CD8-positive, alpha-beta memory T cell (primary cell): Measurements from ENCODE around the gene TBC1D2. TPM values are rescaled to one million over a fixed set of nuclear protein-coding genes. Genes with fewer than 3 reads are reported as not detected.
A peak's percentile ranks its signal among the peaks of the same experiment; 100 is the strongest.

Experiments
- CTCF ChIA-PET: fragments of 350-600 bp; sonication (Branson Sonifier 250); formaldehyde crosslinking; loops from one replicate; lab custom pipeline; 2021; ENCODE audit warnings: antibody characterized with exemption; lab: Charles Lee
- POLR2A ChIA-PET: fragments of 350-600 bp; sonication (Branson Sonifier 250); formaldehyde crosslinking; loops from one replicate; lab custom pipeline; 2021; ENCODE audit warnings: antibody characterized with exemption; lab: Charles Lee
- DNase-seq, 5 donors: peaks; one replicate each; pipeline versions ENCODE4 v3.0.0 to v3.0.0-alpha.2; 2020 to 2022; ENCODE audit warnings: mixed read lengths in 1 of 5
- H3K27ac ChIP-seq: one replicate; pipeline ENCODE4 v1.7.0; 2013; ENCODE audit warnings: low read depth, mild to moderate bottlenecking, low read length, moderate library complexity
- H3K27me3 ChIP-seq: 2 replicates; pipeline ENCODE4 v1.7.0; 2013; ENCODE audit warnings: low read length, mild to moderate bottlenecking; ENCODE audit not compliant: insufficient read depth, poor library complexity, severe bottlenecking
- H3K36me3 ChIP-seq: 2 replicates; pipeline ENCODE4 v1.7.0; 2013; ENCODE audit warnings: mild to moderate bottlenecking, low read length, moderate library complexity; ENCODE audit not compliant: insufficient read depth
- H3K4me1 ChIP-seq: 2 replicates; pipeline ENCODE4 v1.7.0; 2013; ENCODE audit warnings: mild to moderate bottlenecking, low read length, moderate library complexity; ENCODE audit not compliant: insufficient read depth
- H3K4me3 ChIP-seq: 2 replicates; pipeline ENCODE4 v1.7.0; 2013; ENCODE audit warnings: mild to moderate bottlenecking, low read length
- H3K9me3 ChIP-seq: 2 replicates; pipeline ENCODE4 v1.7.0; 2013; ENCODE audit warnings: mild to moderate bottlenecking, low read length
- H3K27ac Mint-ChIP-seq, 8 donors: one replicate each; pipeline ENCODE4 v1.8.0; 2020 to 2021; ENCODE audit warnings: mixed read lengths in 8 of 8, mild to moderate bottlenecking in 6 of 8, inconsistent platforms in 3 of 8, moderate library complexity in 3 of 8
- H3K27me3 Mint-ChIP-seq, 2 donors: one replicate each; pipeline ENCODE4 v1.8.0; 2020 to 2021; ENCODE audit warnings: mixed read lengths in 2 of 2, mild to moderate bottlenecking in 1 of 2, moderate library complexity in 1 of 2
- H3K36me3 Mint-ChIP-seq, 3 donors: one replicate each; pipeline ENCODE4 v1.8.0; 2020 to 2021; ENCODE audit warnings: mixed read lengths in 3 of 3, inconsistent platforms in 1 of 3, mild to moderate bottlenecking in 1 of 3
- H3K4me1 Mint-ChIP-seq, 3 donors: one replicate each; pipeline ENCODE4 v1.8.0; 2020 to 2021; ENCODE audit warnings: mixed read lengths in 3 of 3, inconsistent platforms in 1 of 3, mild to moderate bottlenecking in 1 of 3
- H3K4me3 Mint-ChIP-seq, 7 donors: one replicate each; pipeline ENCODE4 v1.8.0; 2020 to 2021; ENCODE audit warnings: mixed read lengths in 7 of 7, mild to moderate bottlenecking in 6 of 7, moderate library complexity in 4 of 7, inconsistent platforms in 2 of 7
- H3K9me3 Mint-ChIP-seq, 5 donors: one replicate each; pipeline ENCODE4 v1.8.0; 2020 to 2022; ENCODE audit warnings: mixed read lengths in 5 of 5, mild to moderate bottlenecking in 3 of 5, moderate library complexity in 2 of 5, inconsistent platforms in 1 of 5
- polyA plus RNA-seq: library from polyadenylated mRNA; unstranded; fragments of 300-500 nt; fragmentation: Illumina TruSeq; gene quantifications from one replicate; pipeline ENCODE4 v1.2.3, GENCODE V29; 2021
- total RNA-seq, 2 experiments: library from RNA; stranded (reverse); gene quantifications; one replicate each; pipeline ENCODE4 v1.2.3, GENCODE V29; 2021

The TBC1D2 gene, protein sequence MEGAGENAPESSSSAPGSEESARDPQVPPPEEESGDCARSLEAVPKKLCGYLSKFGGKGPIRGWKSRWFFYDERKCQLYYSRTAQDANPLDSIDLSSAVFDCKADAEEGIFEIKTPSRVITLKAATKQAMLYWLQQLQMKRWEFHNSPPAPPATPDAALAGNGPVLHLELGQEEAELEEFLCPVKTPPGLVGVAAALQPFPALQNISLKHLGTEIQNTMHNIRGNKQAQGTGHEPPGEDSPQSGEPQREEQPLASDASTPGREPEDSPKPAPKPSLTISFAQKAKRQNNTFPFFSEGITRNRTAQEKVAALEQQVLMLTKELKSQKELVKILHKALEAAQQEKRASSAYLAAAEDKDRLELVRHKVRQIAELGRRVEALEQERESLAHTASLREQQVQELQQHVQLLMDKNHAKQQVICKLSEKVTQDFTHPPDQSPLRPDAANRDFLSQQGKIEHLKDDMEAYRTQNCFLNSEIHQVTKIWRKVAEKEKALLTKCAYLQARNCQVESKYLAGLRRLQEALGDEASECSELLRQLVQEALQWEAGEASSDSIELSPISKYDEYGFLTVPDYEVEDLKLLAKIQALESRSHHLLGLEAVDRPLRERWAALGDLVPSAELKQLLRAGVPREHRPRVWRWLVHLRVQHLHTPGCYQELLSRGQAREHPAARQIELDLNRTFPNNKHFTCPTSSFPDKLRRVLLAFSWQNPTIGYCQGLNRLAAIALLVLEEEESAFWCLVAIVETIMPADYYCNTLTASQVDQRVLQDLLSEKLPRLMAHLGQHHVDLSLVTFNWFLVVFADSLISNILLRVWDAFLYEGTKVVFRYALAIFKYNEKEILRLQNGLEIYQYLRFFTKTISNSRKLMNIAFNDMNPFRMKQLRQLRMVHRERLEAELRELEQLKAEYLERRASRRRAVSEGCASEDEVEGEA
- total RNA-seq = 1 to 10 TPM; 3.3 to 4.8 TPM
- polyA plus RNA-seq = 5.6 TPM

DNA sequence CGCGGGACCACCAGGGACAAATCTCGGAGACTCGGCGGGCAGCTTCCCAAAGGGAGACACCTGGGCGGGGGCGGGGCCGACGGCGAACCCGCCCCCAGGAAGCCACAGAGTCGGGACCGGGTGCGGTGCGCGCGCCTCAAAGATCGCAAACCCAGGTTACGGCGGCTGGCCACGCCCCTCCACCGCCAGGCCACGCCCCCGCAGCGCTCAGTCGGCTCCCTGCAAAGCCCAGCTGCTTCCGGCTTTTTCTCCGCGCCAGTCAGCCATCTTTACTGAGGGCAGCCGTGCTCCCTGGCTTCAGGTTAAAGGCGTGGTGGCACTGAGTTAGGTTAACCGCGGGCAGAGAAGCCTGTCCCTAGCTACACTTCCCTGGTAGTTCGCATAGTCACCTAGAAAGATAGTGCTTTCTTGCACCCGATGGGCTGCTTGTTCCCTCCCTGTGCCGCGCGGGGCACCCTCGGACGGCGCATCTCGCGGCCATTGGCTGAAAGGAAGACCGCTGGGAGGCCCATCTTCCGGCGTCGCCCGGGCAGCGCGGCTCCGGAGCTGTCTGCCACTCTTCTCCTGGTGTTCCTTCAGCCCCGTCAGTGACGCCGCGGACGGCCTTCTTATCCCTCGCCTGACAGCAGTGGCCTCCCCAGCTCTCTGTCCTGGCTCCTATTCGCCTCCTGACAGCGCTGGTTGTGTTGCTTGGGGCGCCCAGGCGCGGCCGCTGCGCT is at the start of gene TBC1D2:
Gene TBC1D2, minus strand, starts transcription at position 72 of the 719 bp plus-strand sequence. CDS start 108 bp downstream, outside the sequence.
- Histone ChIP-seq H3K9me3 (no peaks in the 10 kb centered on the region), H3K27me3 (no peaks in the 10 kb centered on the region)
- peak within 1 kb of the TSS; percentile 87 to 98 (median 94) for H3K27ac Mint-ChIP-seq

DNA sequence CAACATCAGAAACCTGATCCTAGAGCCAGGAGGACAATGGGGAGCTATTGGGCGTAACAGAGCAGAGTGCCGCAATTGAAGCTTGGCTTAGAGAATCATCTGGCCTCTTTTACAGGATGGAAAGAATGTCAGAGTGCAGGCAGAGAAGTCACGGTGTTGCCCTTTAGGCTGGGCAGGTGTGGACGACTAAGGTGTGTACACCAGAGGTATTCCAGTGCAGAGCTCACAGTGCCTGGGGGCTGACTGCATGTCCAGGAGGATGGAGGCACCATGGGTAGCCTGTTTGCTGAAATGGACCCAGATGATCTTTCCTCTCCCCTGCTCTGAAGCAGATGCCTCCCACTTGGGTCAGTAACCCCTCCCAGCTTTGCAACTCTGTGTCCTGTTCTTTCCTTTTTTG is 48.9 kb upstream of the TBC1D2 start:
- H3K4me3 Mint-ChIP-seq = no peak overlapping the region
- CTCF ChIA-PET = interaction anchor here (3.7 kb wide), 1 partner anchor 11 kb away, joined by 14 read pairs; no protein-coding TSS in a partner anchor

More for the DNA sequence above, at the start of gene TBC1D2:
- Mint-ChIP-seq H3K27me3 (no peaks in the 10 kb centered on the region), H3K4me1 (peaks cover 30 to 41% (median 38%) of the 10 kb centered on the region in 3 donors), H3K4me3 (peak within 1 kb of the TSS; percentile 84 to 98 (median 91)), H3K36me3 (peaks cover 0 to 17% (median 2%) of the 10 kb centered on the region in 3 donors), H3K9me3 (no peaks in the 10 kb centered on the region)
- Histone ChIP-seq H3K27ac (peak within 1 kb of the TSS; percentile 91), H3K4me3 (peak within 1 kb of the TSS; percentile 99), H3K36me3 (no peaks in the 10 kb centered on the region), H3K4me1 (peaks cover 22% of the 10 kb centered on the region)
- peak; percentile 97 to 98 (median 97) for DNase-seq
- ChIA-PET CTCF (interaction anchor here (0.8 to 3.1 kb wide), 18 partner anchors 8 to 622 kb away, joined by 3 to 18 read pairs (median 6); partner anchors contain the start of genes ANKS6, ANP32B, NANS and NCBP1), POLR2A (interaction anchor here (0.6 to 2.8 kb wide), 23 partner anchors 8 to 868 kb away, joined by 3 to 29 read pairs (median 4); partner anchors contain the start of genes CORO2A, NCBP1, TRIM14 and TRMO)

DNA sequence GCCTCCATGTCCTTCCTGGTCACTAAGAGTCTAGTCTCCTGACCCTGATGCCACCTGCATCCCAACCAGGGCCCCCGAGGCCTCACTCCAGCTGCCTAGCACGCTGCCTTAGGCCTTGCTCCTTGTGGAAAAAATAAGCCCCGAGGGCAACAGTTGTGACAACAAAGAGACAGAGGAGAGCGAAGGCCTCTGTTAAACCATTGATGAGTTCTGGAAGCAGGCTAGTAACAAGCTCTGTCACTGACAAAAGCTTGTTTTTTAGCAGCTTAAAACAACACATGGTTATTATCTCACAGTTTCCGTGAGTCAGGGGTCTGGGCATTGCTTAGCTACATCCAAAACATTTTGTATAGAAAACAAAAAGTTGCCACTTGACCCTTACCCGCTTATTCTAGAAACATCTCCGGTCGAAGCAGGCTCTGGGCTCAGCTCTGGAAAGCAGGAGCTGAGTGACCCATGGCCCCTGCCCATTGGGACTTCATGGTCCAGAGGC is 48.2 kb upstream of the TBC1D2 start:
- Histone ChIP-seq H3K9me3 (no peaks in the 10 kb centered on the region), H3K36me3 (no peaks in the 10 kb centered on the region), H3K27me3 (no peaks in the 10 kb centered on the region), H3K4me3 (no peak overlapping the region), H3K27ac (no peak overlapping the region), H3K4me1 (no peaks in the 10 kb centered on the region)
- no peak overlapping the region for H3K4me3 Mint-ChIP-seq
- no peaks in the 10 kb centered on the region for H3K4me1 Mint-ChIP-seq
- H3K36me3 Mint-ChIP-seq = no peaks in the 10 kb centered on the region
- POLR2A ChIA-PET = no interaction called here
- CTCF ChIA-PET = interaction anchor here (3.7 kb wide), 1 partner anchor 12 kb away, joined by 14 read pairs; no protein-coding TSS in a partner anchor
- H3K9me3 Mint-ChIP-seq = no peaks in the 10 kb centered on the region
- peaks cover 1 to 4% of the 10 kb centered on the region in 2 donors for H3K27me3 Mint-ChIP-seq
- no peak overlapping the region for H3K27ac Mint-ChIP-seq
- DNase-seq = no peak

More for the DNA sequence above, 48.9 kb upstream of the TBC1D2 start:
- no peak overlapping the region for H3K4me3 ChIP-seq
- H3K27me3 ChIP-seq = no peaks in the 10 kb centered on the region
- POLR2A ChIA-PET = no interaction called here
- H3K27me3 Mint-ChIP-seq = peaks cover 0 to 4% of the 10 kb centered on the region in 2 donors
- DNase-seq = no peak
- H3K36me3 Mint-ChIP-seq = no peaks in the 10 kb centered on the region
- H3K4me1 Mint-ChIP-seq = no peaks in the 10 kb centered on the region
- no peaks in the 10 kb centered on the region for H3K9me3 Mint-ChIP-seq
- H3K9me3 ChIP-seq = no peaks in the 10 kb centered on the region
- no peaks in the 10 kb centered on the region for H3K36me3 ChIP-seq
- no peaks in the 10 kb centered on the region for H3K4me1 ChIP-seq
- H3K27ac ChIP-seq = no peak overlapping the region
- H3K27ac Mint-ChIP-seq = no peak overlapping the region

DNA sequence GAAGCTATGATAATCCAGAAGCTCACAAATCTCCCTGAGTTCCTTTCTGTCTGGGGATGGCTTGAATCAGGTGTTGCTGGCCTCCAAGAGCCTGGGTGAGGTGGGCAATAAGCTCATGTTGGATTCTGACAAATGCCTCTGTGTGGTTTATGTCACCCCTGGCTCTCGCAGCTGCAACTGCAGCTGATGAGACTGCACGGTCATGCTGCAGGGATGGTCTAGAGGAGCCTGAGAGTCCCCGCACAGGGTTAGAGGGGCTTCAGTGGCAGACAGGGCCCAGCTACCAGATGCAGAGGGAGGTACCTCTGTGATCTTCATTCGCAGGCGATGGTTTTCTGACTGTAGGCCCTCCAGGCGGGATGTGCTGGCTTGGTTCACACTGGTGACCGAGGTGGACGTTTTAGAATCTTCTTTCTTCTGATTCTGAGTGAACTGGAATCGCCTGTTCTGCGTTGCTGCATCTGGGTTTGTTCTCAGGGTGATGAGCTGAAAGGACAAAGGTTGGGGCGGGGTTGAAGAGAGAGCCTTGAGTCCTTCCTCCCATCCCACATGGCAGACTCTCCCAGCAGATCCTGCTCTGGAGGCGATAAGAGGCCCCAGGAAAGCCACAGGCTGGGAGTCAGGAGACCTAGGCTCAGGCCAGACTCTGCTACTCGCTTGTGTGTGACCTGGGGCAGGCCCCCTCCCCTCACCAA is 47.6 kb upstream of the TBC1D2 start:
- Mint-ChIP-seq H3K9me3 (no peaks in the 10 kb centered on the region), H3K36me3 (no peaks in the 10 kb centered on the region), H3K27me3 (peaks cover 4 to 5% of the 10 kb centered on the region in 2 donors), H3K27ac (no peak overlapping the region), H3K4me1 (no peaks in the 10 kb centered on the region), H3K4me3 (no peak overlapping the region)
- H3K27me3 ChIP-seq = no peaks in the 10 kb centered on the region
- H3K36me3 ChIP-seq = no peaks in the 10 kb centered on the region
- H3K4me3 ChIP-seq = no peak overlapping the region
- no peak for DNase-seq
- no peaks in the 10 kb centered on the region for H3K9me3 ChIP-seq
- ChIA-PET POLR2A (no interaction called here), CTCF (interaction anchor here (3.7 kb wide), 1 partner anchor 12 kb away, joined by 14 read pairs; no protein-coding TSS in a partner anchor)
- no peaks in the 10 kb centered on the region for H3K4me1 ChIP-seq
- no peak overlapping the region for H3K27ac ChIP-seq

DNA sequence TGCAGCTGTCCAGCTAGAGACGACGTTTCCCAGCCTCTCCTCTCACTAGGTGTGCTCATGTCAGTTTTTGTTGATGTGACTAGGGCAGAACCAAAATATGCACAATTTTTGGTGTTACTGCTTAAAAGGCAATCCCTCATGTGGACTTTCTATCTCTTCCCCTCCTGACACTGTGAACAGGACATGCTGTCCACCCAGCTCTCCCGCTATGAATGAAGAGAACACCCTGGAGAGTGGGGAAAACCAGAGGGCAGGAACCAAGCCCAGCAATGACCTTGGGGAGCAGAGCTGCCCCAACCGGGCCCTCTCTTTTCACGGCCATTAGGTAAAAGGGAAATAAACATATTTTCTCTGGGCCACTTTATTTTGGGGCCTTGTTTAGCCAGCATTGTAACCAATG is 46.7 kb upstream of the TBC1D2 start:
- Histone ChIP-seq H3K36me3 (no peaks in the 10 kb centered on the region), H3K27me3 (no peaks in the 10 kb centered on the region), H3K9me3 (no peaks in the 10 kb centered on the region), H3K27ac (no peak overlapping the region), H3K4me1 (no peaks in the 10 kb centered on the region), H3K4me3 (no peak overlapping the region)
- H3K27me3 Mint-ChIP-seq = peaks cover 4 to 7% of the 10 kb centered on the region in 2 donors
- no peaks in the 10 kb centered on the region for H3K9me3 Mint-ChIP-seq
- no peak for DNase-seq
- CTCF ChIA-PET = interaction anchor here (3.7 kb wide), 1 partner anchor 13 kb away, joined by 14 read pairs; no protein-coding TSS in a partner anchor
- H3K27ac Mint-ChIP-seq = no peak overlapping the region
- no peak overlapping the region for H3K4me3 Mint-ChIP-seq
- H3K36me3 Mint-ChIP-seq = no peaks in the 10 kb centered on the region
- no peaks in the 10 kb centered on the region for H3K4me1 Mint-ChIP-seq
- POLR2A ChIA-PET = no interaction called here

DNA sequence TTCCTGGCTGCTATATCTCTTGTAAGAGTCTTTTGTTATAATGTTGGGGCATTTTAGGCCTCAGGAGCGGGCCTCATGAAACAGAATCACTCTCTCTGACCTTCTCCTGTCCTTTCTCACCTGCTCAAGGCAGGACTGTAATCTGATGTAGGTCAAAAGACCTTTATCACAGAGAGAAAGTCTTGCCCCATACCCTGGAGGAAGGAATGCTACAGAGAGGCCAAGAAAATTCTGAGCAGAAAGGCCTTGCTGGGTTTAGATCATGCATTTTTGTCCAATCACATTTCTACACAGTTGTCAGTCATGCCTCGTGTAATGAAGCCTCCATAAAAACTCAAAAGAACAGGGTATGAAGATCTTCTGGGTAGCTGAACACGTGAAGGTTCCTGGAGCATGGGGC is 45.2 kb upstream of the TBC1D2 start:
- Mint-ChIP-seq H3K36me3 (no peaks in the 10 kb centered on the region), H3K9me3 (no peaks in the 10 kb centered on the region), H3K4me3 (no peak overlapping the region), H3K27me3 (peaks cover 6 to 14% of the 10 kb centered on the region in 2 donors), H3K27ac (no peak overlapping the region), H3K4me1 (no peaks in the 10 kb centered on the region)
- DNase-seq = no peak
- H3K36me3 ChIP-seq = no peaks in the 10 kb centered on the region
- H3K27me3 ChIP-seq = no peaks in the 10 kb centered on the region
- H3K4me3 ChIP-seq = no peak overlapping the region
- POLR2A ChIA-PET = no interaction called here
- no peaks in the 10 kb centered on the region for H3K4me1 ChIP-seq
- H3K27ac ChIP-seq = no peak overlapping the region
- CTCF ChIA-PET = no interaction called here
- no peaks in the 10 kb centered on the region for H3K9me3 ChIP-seq

DNA sequence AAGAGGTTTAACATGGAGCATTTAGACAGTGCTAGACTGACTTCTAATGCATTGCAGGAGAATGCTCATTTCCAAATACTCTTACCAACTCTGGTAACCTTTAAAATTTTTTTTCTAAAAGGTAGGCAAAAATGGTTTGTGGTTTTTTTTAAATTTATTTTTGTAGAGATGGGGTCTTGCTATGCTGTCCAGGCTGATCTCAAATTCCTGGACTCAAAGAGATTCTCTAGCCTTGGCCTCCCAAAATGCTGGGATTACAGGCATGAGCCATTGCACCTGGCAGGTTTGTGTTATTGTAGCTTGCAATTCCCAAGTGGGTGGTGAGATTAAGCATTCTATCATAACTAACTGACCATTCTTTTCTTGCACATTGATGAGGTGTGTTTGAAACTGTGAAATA is 43.0 kb upstream of the TBC1D2 start:
- Mint-ChIP-seq H3K36me3 (no peaks in the 10 kb centered on the region), H3K4me3 (no peak overlapping the region), H3K9me3 (no peaks in the 10 kb centered on the region), H3K4me1 (no peaks in the 10 kb centered on the region), H3K27me3 (peaks cover 6 to 29% of the 10 kb centered on the region in 2 donors), H3K27ac (peak overlapping the region in 1 of 8 donors; percentile 8)
- no peak for DNase-seq
- Histone ChIP-seq H3K27me3 (no peaks in the 10 kb centered on the region), H3K4me3 (no peak overlapping the region), H3K9me3 (no peaks in the 10 kb centered on the region), H3K4me1 (no peaks in the 10 kb centered on the region), H3K36me3 (no peaks in the 10 kb centered on the region), H3K27ac (no peak overlapping the region)
- CTCF ChIA-PET = no interaction called here
- POLR2A ChIA-PET = no interaction called here
